Karpas-422 (cell line): Measurements from ENCODE around the gene RILPL2. TPM values are rescaled to one million over a fixed set of nuclear protein-coding genes. Genes with fewer than 3 reads are reported as not detected.
"Not testable (repeated sequence)": the region's sequence is repeated elsewhere in the genome, so short reads cannot be mapped to it uniquely, and the experiment has no call there.

Experiments
- DNase-seq: peaks from one replicate; pipeline ENCODE4 v3.0.0-alpha.2; 2015
- H2AFZ ChIP-seq: fragments of 200-600 bp; sonication (generic); 2 replicates; pipeline ENCODE4 v1.6.1; 2014; ENCODE audit warnings: antibody characterized with exemption, low read length, mixed read lengths
- H3K27ac ChIP-seq: fragments of 200-600 bp; sonication (generic); 2 replicates; pipeline ENCODE4 v1.5.1; 2014; ENCODE audit warnings: mild to moderate bottlenecking, low read length, moderate library complexity
- H3K27me3 ChIP-seq: fragments of 200-600 bp; sonication (generic); 2 replicates; pipeline ENCODE4 v1.6.1; 2014; ENCODE audit warnings: low read length, mixed read lengths
- H3K36me3 ChIP-seq: fragments of 200-600 bp; sonication (generic); 2 replicates; pipeline ENCODE4 v1.6.1; 2014; ENCODE audit warnings: low read length, mixed read lengths; ENCODE audit not compliant: insufficient read depth
- H3K4me1 ChIP-seq: fragments of 200-600 bp; sonication (generic); 2 replicates; pipeline ENCODE4 v1.6.1; 2014; ENCODE audit warnings: mild to moderate bottlenecking, low read length, mixed read lengths
- H3K4me2 ChIP-seq: fragments of 200-600 bp; sonication (generic); 2 replicates; pipeline ENCODE4 v1.6.1; 2014; ENCODE audit warnings: low read length, low read depth, mild to moderate bottlenecking; ENCODE audit not compliant: poor library complexity, severe bottlenecking
- H3K4me3 ChIP-seq: fragments of 200-600 bp; sonication (generic); 2 replicates; pipeline ENCODE4 v1.5.1; 2014; ENCODE audit warnings: mild to moderate bottlenecking, antibody characterized with exemption, low read length, mixed read lengths
- H3K79me2 ChIP-seq: fragments of 200-600 bp; sonication (generic); 2 replicates; pipeline ENCODE4 v1.6.1; 2014; ENCODE audit warnings: mild to moderate bottlenecking, low read length, mixed read lengths
- H3K9ac ChIP-seq: fragments of 200-600 bp; sonication (generic); 2 replicates; pipeline ENCODE4 v1.6.0; 2014; ENCODE audit warnings: low read length
- H3K9me2 ChIP-seq: fragments of 200-600 bp; sonication (generic), shearing (Covaris generic); replicated peaks from 2 replicates; pipeline ENCODE4 v1.6.0; 2014; ENCODE audit warnings: mild to moderate bottlenecking, low read length, moderate library complexity; ENCODE audit not compliant: insufficient read depth
- H3K9me3 ChIP-seq: fragments of 300-700, 200-600 bp; sonication (generic); 2 replicates; pipeline ENCODE4 v1.6.1; 2014; ENCODE audit warnings: low read length, mixed read lengths
- H4K20me1 ChIP-seq: fragments of 200-600 bp; sonication (generic); 2 replicates; pipeline ENCODE4 v1.6.1; 2014; ENCODE audit warnings: mild to moderate bottlenecking, antibody characterized with exemption, low read length, low read depth; ENCODE audit not compliant: insufficient read depth
- total RNA-seq: library from RNA; depleted of rRNA; stranded (reverse); fragments of >200 nt; shearing (Covaris generic); gene quantifications from 2 replicates; pipeline ENCODE4 v1.2.3, GENCODE V29; 2014; ENCODE audit warnings: low replicate concordance

The RILPL2 gene
- total RNA-seq, 1 experiment from 2014 or later, result 1.4 TPM

DNA sequence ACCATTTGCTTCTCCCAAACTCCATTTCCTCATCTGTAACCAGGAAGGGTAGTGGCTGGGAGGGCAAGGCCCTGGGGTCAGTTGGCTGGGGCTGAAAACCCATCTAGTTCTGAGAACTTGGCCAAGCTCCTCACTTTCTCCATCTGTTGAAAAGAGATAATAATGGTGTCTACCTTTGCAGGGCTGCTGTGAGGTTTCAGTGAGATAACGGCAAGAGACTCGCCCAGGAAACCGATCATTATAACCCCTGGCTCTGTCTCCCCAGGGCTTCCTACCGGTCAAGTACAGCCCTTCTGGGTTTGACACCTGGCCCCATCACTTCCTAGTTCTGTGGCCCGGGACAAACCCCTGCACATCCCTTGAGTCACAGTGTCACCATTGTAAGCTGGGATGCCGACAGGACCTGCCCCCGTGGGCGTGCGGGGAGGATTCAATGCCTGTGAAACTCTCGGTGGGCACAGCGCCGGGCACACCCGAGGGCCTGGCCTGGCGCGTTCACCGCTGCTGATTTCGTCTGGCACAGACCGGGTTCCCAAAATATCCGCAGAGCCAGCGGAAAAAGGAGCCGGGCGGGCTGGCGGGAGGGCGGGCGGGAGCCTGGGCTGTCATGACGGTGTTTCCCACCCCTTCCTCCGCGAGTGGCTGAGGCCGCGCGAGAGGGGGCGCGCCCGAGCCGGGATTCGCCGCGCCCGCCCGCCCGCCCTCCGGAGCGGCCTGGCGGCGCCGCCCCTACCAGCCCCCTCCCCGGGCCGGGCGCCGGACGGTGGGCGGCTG, 48.1 kb downstream of the RILPL2 start:
- Histone ChIP-seq H4K20me1 (no peaks in the 10 kb centered on the region), H3K79me2 (peaks cover 50% of the 10 kb centered on the region), H3K27ac (peak overlapping the region; percentile 62), H3K4me3 (peak overlapping the region; percentile 97), H3K27me3 (no peaks in the 10 kb centered on the region), H3K9me3 (no peaks in the 10 kb centered on the region), H3K4me1 (peaks cover 34% of the 10 kb centered on the region), H3K9ac (peak overlapping the region; percentile 89), H3K4me2 (peak overlapping the region; percentile 83), H2AFZ (peak overlapping the region; percentile 22), H3K36me3 (peaks cover 7% of the 10 kb centered on the region; the same call in 1 of the 2 replicates), H3K9me2 (no peaks in the 10 kb centered on the region)
- peak; percentile 84 for DNase-seq

DNA sequence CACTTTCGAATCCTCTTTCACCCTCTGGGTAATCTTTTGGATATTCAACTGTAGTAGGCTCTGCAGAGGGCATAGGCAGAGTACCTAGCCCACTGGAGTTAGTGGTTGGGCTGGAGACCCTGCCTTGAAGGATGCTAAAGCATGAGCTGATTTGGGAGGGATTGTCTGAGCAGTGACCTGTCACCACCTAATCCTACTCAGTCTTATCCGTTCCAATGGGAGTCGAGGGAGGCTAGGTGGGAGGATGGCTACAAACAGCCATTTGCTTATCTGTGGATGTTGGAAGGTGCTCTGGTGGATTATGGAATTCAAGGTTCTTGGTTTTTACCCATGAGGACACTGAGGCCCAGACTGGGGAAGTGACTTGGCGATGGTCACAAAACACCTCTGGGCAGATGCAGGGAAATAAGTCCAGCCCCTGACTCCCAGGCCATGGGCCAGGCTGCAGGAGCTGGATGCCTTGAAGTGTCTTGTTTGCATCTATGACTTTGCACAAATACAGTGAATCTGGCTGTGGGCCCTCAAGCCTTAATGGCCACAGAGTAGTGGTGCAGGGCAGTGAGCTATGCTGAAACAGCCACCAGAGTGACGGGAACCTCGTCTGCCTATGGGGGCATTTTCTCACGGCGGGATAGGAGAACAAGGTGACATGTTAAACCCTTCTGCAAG, 48.8 kb downstream of the RILPL2 start:
- Histone ChIP-seq H3K27me3 (no peaks in the 10 kb centered on the region), H3K4me1 (peaks cover 36% of the 10 kb centered on the region), H3K27ac (peak overlapping the region; percentile 62), H3K9ac (peak overlapping the region; percentile 89), H3K9me3 (no peaks in the 10 kb centered on the region), H3K4me2 (peak overlapping the region; percentile 83), H4K20me1 (no peaks in the 10 kb centered on the region), H3K4me3 (peak overlapping the region; percentile 97), H3K9me2 (no peaks in the 10 kb centered on the region), H3K36me3 (peaks cover 7% of the 10 kb centered on the region; the same call in 1 of the 2 replicates), H3K79me2 (peaks cover 47% of the 10 kb centered on the region), H2AFZ (peak overlapping the region; percentile 22)
- DNase-seq, result peak; percentile 49

DNA sequence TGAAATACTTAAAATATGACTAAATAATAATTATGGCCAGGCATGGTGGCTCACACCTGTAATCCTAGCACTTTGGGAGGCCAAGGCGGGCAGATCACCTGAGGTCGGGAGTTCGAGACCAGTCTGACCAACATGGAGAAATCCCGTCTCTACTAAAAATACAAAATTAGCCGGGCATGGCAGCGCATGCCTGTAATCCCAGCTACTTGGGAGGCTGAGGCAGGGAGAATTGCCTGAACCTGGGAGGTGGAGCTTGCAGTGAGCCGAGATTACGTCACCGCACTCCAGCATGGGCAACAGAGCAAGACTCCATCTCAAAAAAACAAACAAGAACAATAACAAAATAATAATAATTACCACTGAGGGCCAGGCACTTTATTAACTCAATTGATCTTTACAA, 50.9 kb downstream of the RILPL2 start:
- Histone ChIP-seq H3K79me2 (peaks cover 28% of the 10 kb centered on the region), H3K4me2 (peak overlapping the region; percentile 89), H3K4me1 (peaks cover 37% of the 10 kb centered on the region)
- H3K9me2 ChIP-seq, H3K27me3 ChIP-seq, H3K9me3 ChIP-seq, H3K4me3 ChIP-seq, H3K9ac ChIP-seq, H4K20me1 ChIP-seq, H3K27ac ChIP-seq, H2AFZ ChIP-seq, H3K36me3 ChIP-seq, DNase-seq: not testable (repeated sequence)

DNA sequence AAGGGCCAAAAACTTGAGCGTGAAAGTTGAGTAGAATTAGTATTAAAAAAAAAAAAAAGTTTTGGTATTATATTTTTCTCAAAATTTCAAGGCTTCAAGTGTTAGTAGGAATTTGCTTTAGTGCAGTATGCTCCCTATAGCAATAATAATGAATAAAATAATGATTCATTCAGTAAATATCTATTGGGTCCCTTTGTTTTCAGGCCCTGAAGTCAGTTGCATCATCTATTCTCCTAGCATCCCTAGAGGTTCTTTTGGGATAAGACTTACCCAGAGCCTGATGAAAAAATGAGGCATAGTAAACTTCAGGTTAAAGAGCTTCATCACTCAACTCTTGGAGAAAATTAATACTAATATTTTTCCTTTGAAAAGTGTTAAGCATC, 51.5 kb downstream of the RILPL2 start:
- Histone ChIP-seq H3K9me2 (no peaks in the 10 kb centered on the region), H3K4me3 (peak overlapping the region; percentile 93), H3K27me3 (no peaks in the 10 kb centered on the region), H3K4me2 (peak overlapping the region; percentile 89), H2AFZ (no peak overlapping the region), H3K9me3 (no peaks in the 10 kb centered on the region), H3K9ac (peak overlapping the region; percentile 78), H3K36me3 (no peaks in the 10 kb centered on the region), H3K79me2 (peaks cover 23% of the 10 kb centered on the region), H4K20me1 (no peaks in the 10 kb centered on the region), H3K27ac (no peak overlapping the region), H3K4me1 (peaks cover 32% of the 10 kb centered on the region)
- DNase-seq, result no peak

DNA sequence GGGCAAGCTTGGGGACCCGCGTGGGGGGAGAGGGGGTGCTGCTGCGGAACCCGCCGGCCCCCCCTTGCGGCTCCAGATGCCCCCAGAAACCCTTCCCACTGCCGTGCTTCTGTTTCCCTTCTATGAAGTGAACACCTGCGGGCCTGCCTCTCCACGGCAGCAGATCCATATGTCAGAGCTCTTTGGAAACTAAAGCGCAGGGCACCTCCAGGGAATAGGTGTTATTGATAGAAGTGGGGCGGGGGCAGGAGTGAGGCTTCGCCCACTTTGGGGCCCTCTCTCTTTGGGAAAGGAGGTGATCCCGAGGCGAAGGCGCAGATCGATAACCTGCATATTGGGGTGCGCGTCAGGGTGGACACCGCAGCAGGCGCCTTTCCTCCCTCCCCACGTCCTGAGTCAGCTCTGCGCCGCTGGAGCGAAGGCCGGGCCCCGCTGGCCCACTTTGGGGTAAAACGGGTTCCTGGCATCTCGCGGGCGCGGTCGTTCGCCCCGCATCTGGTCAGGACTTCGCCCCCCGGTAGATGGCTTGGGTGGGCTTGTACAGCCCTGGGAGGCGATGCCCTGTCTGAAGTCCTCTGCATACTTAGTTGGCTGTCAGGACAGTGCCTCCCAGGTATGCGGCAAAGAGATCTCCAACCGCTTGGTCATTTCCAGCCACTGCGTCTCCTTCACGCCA, 52.0 kb downstream of the RILPL2 start:
- no peaks in the 10 kb centered on the region for H3K27me3 ChIP-seq
- peak overlapping the region; percentile 78 for H3K9ac ChIP-seq
- peak overlapping the region; percentile 89 for H3K4me2 ChIP-seq
- H3K9me2 ChIP-seq, result no peaks in the 10 kb centered on the region
- H2AFZ ChIP-seq, result peak overlapping the region; percentile 92
- no peaks in the 10 kb centered on the region for H3K9me3 ChIP-seq
- H3K79me2 ChIP-seq, result peaks cover 17% of the 10 kb centered on the region
- H3K27ac ChIP-seq, result no peak overlapping the region
- peaks cover 30% of the 10 kb centered on the region for H3K4me1 ChIP-seq
- DNase-seq, result peak; percentile 65
- H3K4me3 ChIP-seq, result peak overlapping the region; percentile 93
- H3K36me3 ChIP-seq, result no peaks in the 10 kb centered on the region
- no peaks in the 10 kb centered on the region for H4K20me1 ChIP-seq

DNA sequence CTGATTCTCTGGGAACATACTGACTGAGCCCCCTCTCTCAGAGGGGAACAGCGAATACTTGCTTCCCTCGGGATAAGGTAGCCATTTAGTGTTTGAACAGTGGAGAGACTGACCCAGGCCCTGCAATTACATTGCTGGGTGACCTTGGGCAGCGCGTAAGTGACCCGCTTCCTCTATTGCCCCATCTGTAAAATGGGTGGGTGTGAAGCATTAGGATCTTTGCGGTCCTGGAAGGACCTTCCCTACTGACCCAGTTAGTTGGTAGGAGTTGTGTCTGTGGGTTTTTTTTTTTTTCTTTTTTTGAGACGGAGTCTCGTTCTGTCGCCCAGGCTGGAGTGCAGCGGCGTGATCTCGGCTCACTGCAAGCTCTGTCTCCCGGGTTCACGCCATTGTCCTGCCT, 53.8 kb downstream of the RILPL2 start:
- peaks cover 9% of the 10 kb centered on the region for H3K79me2 ChIP-seq
- H3K9me2 ChIP-seq, result no peaks in the 10 kb centered on the region
- H3K36me3 ChIP-seq, result no peaks in the 10 kb centered on the region
- no peak overlapping the region for H2AFZ ChIP-seq
- H4K20me1 ChIP-seq, result no peaks in the 10 kb centered on the region
- peaks cover 23% of the 10 kb centered on the region for H3K4me1 ChIP-seq
- no peaks in the 10 kb centered on the region for H3K27me3 ChIP-seq
- peak overlapping the region; percentile 96 for H3K4me2 ChIP-seq
- no peak overlapping the region for H3K27ac ChIP-seq
- no peaks in the 10 kb centered on the region for H3K9me3 ChIP-seq
- H3K9ac ChIP-seq, result no peak overlapping the region
- peak overlapping the region; percentile 93 for H3K4me3 ChIP-seq
- DNase-seq, result no peak

DNA sequence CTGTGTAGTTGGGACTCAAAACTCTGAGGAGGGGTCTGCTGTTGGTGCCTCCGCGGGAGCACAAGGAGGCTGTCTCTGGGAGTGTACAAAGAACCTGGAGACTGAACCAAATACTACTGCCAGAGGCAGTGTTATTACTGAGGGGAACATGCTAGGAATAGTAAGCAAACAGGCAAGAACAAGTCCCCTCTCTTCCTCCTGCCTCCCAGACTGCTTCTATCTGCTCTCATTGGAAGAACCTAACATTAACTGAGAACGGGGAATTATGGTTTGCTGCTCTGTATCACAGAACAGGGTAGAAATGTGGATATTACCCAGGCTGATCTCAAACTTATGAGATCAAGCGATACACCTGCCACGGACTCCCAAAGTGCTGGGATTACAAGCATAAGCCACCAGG, 57.1 kb downstream of the RILPL2 start:
- Histone ChIP-seq H3K9me3 (no peaks in the 10 kb centered on the region), H2AFZ (no peak overlapping the region), H3K36me3 (no peaks in the 10 kb centered on the region), H3K4me2 (no peak overlapping the region), H3K4me3 (no peak overlapping the region), H3K4me1 (peaks cover 3% of the 10 kb centered on the region; the same call in 1 of the 2 replicates), H3K27me3 (no peaks in the 10 kb centered on the region), H3K27ac (no peak overlapping the region), H3K9ac (no peak overlapping the region), H3K9me2 (no peaks in the 10 kb centered on the region), H4K20me1 (no peaks in the 10 kb centered on the region), H3K79me2 (no peaks in the 10 kb centered on the region)
- no peak for DNase-seq

DNA sequence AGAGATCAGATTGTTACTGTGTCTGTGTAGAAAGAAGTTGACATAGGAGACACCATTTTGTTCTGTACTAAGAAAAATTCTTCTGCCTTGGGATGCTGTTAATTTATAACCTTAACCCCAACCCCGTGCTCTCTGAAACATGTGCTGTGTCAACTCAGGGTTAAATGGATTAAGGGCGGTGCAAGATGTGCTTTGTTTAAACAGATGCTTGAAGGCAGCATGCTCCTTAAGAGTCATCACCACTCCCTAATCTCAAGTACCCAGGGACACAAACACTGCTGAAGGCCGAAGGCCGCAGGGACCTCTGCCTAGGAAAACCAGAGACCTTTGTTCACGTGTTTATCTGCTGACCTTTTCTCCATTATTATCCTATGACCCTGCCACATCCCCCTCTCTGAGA, 64.1 kb downstream of the RILPL2 start:
- H3K9me2 ChIP-seq, H3K79me2 ChIP-seq, DNase-seq, H3K9ac ChIP-seq, H2AFZ ChIP-seq, H3K4me3 ChIP-seq, H3K27ac ChIP-seq, H3K9me3 ChIP-seq, H3K4me2 ChIP-seq, H3K27me3 ChIP-seq, H4K20me1 ChIP-seq, H3K36me3 ChIP-seq, H3K4me1 ChIP-seq: not testable (repeated sequence)
